AML-193 (cell line): ENCODE measurements around the gene RGS13.

Source experiments
- DNase-seq, 2 experiments: peaks; one replicate each; lab custom pipeline; 2025; lab: John Stamatoyannopoulos, UW

Gene RGS13

DNA sequence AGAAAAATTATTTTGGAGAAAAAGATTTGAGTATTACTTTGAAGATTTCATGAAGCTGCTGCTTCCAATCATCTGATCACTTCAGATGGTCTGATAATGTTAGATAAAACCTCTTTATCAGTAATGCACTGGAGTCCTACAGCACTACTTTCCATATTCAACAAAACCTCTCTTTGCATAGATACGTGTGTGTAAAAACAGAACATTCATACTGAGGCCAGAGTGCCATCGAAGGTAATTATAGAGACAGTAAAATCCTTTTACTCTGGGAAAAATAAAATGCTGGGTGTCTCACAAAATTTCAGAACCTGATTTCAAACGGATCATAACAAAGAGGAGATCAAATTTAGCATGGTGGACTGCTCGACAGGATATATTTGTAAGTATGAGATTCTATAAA lies at the start of gene RGS13:
Gene RGS13 (plus strand): TSS at position 209 of the 400 bp plus-strand sequence. CDS start 8,188 bp downstream, outside the sequence.
- DNase-seq, result no peak

DNA sequence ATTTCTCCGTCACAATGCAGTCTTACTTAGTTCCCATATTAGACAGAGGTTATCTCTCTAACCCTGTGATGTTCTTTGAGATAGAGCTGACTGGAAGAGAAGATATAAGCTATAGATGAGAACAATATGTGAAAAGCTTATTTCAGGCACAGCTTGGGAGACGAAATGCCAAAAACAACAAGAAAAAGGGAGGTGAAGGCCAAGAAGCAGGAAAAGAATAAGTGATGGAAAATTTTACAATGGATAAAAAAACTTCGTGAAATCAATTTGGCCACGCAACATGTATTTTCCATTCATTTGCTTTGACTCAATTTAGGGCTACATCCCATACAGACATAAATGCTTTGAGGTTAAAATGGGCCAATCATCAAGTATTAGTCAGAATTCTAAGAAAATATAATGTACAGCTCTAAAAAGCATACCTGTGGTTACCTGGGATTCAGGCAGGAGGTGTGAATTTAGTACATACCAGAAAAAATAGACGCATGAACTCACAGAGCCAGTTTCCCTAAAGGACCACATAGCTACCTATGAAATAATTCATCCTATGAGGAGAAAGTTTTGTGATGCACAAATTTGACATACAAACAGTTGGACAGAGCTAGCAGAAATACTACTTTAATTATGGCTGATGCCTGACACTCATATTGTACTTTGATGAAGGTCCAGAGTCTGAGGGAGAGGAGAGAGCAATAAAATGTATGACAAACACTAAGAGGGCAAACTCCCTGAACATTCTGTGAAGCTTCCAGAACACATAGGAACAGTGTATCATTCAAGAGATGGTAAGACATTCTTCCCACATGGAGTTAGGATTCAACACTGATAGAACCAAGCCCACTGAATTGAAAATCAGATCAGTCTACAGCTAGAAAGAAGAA lies 48.3 kb upstream of the RGS13 start:
- DNase-seq, result no peak

DNA sequence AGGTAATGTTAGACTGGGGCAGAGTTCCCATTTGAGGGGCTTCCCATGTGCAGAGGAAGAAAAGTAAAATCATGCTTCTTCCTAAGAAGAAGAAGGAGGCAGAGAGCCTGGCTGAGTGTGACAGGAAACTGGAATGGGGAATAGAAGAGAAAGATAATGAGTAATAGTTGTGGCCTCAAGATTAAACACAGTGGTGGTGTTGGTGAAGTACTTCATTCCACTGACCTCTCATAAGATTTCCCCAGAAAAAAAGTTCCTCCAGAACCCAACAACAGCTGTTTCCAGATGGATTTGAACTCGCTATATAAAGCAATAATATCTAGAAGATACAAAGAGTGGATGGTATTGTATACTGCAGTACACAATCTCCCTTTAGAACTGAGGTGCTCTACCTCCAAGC lies 47.4 kb upstream of the RGS13 start:
- no peak for DNase-seq

- no peak for DNase-seq
Observed at GRCh38 chr1:192589813-192590212, 46.1 kb upstream of the RGS13 start.

GRCh38 chr1:192592517-192592916 lies 43.4 kb upstream of the RGS13 start:
- no peak for DNase-seq

DNA sequence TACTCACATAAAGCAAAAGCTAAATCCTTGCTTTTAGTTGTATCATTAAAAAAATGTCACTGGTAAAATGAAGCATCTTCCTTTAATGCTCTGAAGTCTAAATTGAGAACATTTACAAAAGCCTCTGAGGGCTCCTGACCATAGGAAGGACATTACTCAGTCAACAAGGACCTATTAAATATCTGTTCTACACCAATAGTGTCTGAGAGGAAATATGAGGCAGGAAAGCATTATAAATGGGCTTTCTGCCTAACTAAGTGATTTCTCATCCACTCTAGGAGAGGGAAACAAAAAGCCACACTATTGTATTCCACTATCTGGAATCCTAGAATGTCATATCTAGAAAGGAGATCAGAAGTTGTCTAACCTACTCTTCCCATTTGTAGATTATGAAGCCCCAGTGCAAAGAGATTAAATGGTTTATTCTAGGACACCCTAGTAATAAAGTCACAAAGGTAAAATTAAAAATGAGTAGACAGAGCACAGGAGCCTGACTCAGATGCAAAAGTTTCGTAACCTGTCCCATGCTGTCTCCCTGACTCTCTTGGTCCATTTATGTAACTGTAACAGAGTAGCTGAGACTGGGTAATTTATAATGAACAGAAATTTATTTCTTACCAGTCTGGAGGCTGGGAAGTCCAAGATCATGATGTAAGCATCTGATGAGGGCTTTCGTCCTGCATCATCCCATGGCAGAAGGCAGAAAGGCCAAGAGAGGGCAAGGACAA lies 42.8 kb upstream of the RGS13 start:
- DNase-seq, result no peak

DNA sequence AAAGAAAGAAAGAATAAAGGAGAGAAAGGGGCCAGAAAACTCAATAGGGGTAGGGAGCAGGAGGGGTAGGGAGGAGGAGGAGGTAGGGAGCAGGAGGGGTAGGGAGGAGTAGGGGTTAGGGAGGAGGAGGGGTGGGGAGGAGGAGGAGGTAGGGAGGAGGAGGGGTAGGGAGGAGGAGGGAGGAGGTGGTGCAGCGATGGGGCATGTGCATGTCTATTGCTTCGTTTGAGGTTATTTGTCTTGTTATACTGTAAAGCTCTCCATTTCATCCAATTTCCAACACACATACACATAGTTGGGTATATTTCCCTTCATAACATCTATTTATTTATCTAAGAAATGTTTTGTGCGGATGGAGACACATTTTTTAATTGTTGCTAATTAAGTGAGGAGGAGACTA lies 40.6 kb upstream of the RGS13 start:
- DNase-seq, result no peak

- DNase-seq, result no peak
Observed at GRCh38 chr1:192598589-192598988, 37.4 kb upstream of the RGS13 start.

DNA sequence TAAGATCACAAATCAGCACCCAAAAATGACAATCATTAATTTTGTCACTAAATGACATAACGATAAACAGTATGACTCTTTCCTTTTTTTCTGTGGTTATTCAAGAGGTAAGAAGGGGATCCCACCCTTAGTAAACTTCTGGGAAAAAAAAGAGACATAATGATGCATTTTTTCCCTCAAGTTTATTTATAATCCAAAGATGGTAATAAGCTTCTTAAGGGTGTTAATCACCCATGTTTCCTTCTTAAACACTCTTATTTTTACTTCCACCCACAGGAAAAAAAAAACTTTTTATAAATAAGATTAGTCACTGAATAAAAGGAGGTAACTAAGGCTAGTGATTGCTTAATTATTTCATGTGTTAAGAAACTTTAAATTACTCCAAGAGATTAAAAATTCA lies 35.7 kb upstream of the RGS13 start:
- DNase-seq, result no peak

DNA sequence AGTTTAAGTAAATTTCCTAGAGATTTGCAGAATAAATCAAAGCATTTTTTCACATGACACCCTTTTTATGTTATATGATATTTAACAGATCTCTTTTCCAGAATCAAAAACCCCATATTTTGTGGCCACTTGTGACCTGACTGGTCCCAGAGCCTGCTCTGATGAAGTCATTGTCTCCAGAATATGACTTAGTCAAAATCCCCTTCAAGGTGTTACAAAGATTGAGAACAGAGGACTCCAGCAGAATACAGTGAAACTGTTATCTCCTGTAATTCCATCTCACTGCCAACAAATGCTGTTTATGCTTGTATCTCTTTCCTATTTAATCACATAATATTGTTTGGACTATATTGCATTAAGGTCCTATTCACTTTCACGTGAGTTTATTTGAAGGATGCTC lies 34.8 kb upstream of the RGS13 start:
- no peak for DNase-seq

DNA sequence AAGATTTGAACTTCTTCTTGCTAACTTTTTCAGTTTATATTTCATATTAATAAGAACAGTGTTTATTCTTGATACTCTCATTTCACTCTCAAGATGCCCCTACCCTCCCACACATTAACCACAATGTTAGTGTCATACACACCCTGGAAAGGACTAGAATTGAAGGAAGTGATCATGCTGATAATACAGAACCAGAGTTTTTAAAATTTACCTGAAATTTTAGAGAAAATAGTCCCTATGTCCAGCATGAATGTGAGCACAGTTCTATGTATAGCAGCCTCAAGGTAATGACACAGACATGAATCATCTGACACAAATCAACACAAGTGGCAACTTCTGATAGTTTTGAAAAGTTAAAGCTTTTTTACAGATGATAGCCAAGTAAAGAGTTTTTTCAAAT lies 34.4 kb upstream of the RGS13 start:
- DNase-seq, result no peak

- no peak for DNase-seq
Observed at GRCh38 chr1:192602757-192603156, 33.2 kb upstream of the RGS13 start.

GRCh38 chr1:192603218-192603787 lies 32.6 kb upstream of the RGS13 start:
- no peak for DNase-seq

DNA sequence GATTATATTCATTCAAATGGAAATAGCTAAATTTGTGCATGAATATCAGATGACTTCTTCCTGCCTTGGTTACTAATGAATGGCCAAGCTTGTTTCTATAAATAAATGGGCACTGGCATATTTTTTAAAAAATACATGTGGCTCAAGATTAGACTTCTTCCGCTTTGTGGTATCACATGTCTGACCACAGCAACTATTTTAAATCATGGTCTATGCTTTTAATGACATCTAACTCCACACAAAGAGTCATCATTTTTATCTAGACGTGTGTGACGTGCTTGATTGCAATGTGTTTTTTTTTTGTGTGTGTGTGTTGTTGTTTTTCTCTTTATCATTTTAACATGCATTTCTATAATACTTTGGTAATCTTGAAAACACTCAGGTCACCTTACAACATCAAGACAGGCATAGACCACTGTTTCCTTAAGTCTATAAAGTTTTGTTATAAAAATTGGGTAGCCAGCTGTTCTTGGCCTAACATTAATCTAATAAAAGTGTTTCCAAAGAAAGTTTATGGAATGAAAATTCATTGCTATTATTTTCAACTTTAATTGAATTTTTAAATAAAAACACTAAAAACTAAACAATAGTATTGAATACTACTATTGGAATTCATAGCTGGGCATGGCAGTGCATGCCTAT lies 30.8 kb upstream of the RGS13 start:
- peak; percentile 11 to 31 for DNase-seq

DNA sequence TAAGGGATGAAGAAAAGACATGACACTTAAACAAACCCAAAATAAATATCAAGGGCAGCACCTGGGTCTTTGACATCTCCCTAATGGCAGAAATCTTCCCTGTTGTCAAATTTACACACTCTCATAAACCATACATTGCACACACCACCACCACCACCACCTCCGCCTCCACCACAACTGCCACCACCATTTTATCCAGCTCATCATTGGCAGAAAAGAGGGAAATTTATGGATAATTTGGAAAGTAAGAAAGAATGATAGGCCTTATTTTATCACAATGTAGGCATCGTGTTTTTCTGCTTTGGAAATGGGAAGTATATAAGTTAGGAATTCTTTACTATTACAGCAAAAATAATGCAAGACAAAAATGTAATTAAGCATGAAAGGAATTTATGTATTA lies 27.3 kb upstream of the RGS13 start:
- DNase-seq, result no peak

- DNase-seq, result peak; percentile 82 to 90
Observed at GRCh38 chr1:192609110-192610079, 26.6 kb upstream of the RGS13 start.

DNA sequence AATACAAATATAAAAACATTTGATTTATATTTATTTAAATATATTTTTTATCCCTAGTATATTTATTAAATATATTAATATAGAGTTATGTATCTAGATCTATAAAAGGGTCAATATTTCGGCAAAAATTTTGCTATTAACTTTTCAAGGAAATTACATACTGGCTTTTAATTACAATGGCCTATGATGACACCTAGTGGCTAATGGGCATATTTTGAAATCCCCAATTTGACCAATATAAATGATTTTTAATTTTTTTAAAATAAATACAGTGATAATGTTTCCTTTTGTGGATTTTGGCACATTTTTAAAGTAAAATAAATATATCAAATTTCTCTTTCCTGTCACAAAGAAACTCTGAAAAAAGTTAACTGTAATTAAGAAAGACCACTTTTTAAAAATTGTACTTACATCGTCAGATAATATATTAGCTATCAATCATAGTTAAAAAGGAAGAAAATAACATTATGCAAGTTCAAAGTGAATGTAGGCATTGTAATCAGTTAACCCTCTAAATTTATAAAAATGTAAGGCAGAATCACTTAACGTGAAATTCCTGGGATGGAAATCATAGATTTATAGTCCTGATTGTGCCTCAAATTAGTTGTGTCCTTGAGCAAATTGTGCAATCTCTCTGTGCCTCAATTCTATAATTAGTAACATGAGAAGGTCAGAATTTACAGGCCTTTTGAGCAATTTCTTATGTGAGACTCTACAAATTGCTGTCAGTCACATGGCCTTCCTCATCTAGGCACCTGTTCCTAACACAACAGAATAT lies 25.6 kb upstream of the RGS13 start:
- peak; percentile 45 to 62 for DNase-seq

- no peak for DNase-seq
Observed at GRCh38 chr1:192615055-192615454, 20.9 kb upstream of the RGS13 start.

DNA sequence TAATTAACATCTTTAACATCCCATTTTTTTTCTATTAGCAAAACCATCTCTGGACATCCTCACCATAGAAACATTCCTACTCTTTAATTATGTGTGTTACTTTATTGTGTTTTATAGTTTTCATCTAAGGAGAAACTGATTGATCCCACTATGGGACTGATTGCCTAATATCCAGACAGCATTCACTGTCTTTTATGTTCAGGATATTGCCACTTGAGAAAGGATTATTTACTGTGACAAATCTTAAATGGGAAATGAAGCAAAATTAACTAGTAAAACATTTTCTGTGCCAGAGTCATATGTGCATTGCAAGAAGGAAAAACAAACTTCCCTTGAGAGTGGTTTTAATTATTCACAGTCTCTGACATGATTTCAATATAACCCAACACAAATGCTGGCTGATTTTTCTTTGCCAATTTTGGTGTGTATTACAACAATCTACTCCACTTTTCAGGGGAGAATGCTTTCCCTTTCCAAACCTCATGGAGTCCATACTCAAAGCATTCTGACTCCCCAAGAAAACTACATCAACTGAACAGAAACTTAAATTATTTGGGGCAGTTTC lies 15.8 kb upstream of the RGS13 start:
- DNase-seq, result no peak
